ENCODE results near the gene WFDC1.
"Not testable (repeated sequence)": the region's sequence is repeated elsewhere in the genome, so short reads cannot be mapped to it uniquely, and the experiment has no call there.

Gene WFDC1

DNA sequence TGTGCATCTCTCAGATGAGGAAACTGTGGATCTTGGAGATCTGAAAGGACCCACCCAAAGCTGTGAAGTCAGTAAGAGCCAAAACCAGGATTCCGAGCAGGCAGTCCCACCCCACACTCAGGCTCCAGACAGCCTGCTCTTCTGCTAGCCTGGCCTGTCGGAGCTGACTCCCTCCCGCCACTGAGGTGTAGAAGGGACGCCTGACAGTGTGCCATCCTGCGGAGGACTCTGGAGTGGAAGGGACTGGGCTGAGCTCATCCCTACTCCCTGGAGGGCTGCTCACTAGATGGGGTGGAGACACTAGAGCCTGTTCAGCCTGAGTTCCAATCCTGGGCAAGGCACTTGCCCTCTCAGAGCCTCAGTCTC lies 36.0 kb downstream of the WFDC1 start:
- DNase-seq = no peak

- DNase-seq = no peak
These were observed 37.5 kb downstream of the WFDC1 start for GRCh38 chr16:84331998-84332780.

DNA sequence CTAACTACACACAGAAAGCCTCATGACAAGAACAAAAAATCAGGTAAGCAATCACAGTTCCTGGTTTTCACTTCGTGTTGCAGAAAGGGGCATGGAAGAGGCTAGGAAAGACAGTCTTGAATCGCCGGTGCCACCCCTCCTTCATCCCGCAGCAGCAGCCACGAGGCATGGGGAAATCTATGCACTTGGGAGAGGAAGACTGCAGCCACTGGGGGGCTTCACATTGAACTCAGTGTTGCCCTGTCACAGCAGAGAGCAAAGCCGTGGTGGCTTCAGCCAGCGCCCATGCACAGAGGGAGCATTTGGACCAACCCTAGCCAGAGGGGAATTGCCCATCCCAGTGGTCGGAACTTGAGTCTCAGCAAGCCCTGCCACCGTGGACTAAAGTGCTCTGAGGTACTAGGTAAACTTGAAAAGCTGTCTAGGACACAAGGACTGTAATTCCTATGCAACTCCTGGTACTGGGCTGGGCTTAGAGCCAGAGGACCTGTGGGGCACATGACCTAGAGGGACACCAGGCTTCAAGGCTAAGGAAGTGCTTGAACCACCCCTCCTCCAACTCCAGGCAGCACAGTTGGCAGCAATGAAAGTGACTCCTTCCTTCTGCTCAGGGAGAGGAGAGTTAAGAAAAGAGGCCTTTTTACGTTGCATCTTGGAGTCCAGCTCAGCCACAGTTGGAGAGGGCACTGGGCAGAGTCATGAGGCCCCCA lies 38.5 kb downstream of the WFDC1 start:
- no peak for DNase-seq

DNA sequence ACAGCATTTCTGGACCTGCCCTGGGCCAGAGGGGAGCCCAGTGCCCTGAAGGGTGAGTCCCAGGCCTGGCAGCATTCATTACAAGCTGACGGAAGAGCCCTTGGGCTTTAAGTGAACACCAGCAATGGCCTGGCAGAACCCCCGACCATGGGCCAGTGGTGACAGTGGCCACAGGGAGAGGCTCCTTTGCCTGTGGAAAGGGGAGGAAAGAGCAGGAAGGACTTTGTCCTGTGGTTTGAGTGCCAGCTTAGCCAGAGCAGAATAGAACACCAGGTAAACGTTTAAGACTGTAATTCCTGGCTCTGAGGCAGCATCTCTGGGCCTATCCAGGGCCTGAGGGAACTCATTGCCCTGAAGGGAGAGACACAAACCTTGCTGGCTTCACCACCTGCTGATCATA lies 39.4 kb downstream of the WFDC1 start:
- no peak for DNase-seq

DNA sequence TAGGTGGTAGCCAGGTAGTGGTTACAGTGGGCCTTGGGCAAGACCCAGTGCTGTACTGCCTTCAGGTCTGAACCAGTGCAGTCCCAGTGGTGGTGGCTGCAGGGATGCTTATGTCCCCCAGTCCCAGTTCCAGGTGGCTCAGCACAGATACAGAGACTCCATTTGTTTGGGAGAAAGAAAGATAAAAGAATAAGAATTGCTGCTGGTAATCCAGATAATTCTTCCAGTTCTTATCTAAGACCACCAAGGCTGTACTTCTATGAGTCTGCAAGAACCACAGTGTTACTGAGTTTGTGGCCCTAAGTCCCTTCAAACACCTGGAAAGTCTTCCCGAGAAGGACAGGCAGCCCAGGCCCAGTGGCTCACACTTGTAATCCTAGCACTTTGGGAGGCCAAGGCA lies 39.8 kb downstream of the WFDC1 start:
- no peak for DNase-seq

- not testable (repeated sequence) for DNase-seq
These were observed 42.6 kb downstream of the WFDC1 start for GRCh38 chr16:84337236-84337635.

GRCh38 chr16:84339311-84339710 lies 44.6 kb downstream of the WFDC1 start:
- DNase-seq = no peak

DNA sequence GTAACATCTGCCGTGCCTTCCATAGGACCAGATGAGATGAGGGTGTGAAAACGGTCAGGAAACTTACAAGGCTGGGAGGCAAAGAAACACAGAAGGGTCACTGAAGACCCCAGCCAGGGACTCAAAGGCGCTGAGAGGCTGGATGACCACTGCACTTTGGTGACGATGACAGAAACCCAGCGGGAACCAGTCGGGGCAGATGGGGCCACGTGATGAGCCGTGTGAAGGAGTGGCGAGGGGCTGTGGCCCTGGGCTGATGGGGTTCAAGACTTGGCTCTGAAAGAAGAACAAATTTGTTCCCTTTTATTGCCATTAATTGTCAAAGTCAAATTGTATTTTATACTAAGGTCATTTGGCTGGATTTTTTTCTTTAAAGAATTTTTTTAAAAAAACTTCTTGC lies 45.1 kb downstream of the WFDC1 start:
- no peak for DNase-seq

DNA sequence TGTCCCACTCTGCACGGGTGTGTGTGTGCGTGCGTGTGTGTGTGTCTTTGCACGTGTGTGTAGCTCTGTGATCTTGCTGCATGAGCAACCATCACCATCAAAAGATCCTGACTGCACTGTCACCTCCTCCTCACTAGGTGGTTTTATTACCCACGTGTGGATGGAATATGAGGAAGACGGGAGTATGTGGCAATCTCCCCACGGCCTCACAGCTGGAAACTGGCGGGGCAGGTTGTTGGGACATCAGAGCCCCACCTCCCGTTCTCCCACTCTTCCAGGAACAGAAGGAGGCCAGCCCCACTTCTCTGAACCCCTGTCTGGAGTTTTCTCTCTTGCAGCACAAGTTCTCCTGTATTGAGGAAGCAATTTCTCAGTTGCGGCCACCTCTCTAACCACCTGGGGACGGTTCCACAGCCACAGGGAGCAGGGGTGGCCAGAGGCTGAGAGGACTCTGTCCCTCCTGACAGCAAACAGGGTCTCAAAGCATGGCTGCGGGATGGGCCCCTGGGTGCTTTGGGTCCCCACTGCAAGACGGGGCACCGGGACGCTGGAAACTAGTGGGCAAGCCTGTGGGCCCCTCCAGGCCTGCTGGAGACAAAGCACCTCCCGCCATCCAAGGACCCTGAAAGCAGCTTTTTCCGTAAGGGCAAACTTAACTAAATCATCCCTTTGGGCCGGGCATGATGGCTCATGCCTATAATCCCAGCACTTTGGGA lies 45.8 kb downstream of the WFDC1 start:
- no peak for DNase-seq

GRCh38 chr16:84341528-84342295 lies 47.0 kb downstream of the WFDC1 start:
- no peak for DNase-seq

GRCh38 chr16:84343800-84344199 lies 49.1 kb downstream of the WFDC1 start:
- not testable (repeated sequence) for DNase-seq

DNA sequence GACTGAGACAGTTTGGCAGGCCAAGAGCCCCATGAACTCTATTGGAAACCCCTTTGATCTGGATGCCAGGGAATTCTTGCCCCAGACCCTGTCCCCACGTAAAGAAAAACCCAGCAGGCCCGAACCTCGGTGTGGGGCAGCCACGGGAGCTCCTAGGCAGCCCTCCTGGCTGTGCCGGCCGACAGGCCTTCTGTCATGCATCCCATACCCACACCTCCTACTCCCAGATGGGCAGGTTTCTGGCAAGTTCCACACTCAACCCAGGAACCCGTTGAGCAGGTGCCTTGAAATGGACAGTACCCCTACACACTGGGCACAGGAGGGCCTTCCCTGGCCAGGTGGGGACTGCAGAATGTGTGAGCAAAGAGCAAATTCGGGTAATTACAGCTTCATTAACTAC lies 50.1 kb downstream of the WFDC1 start:
- DNase-seq = no peak

GRCh38 chr16:84347161-84347560 lies 52.5 kb downstream of the WFDC1 start:
- DNase-seq = no peak

- no peak for DNase-seq
These were observed 53.8 kb downstream of the WFDC1 start for GRCh38 chr16:84348386-84348888.

DNA sequence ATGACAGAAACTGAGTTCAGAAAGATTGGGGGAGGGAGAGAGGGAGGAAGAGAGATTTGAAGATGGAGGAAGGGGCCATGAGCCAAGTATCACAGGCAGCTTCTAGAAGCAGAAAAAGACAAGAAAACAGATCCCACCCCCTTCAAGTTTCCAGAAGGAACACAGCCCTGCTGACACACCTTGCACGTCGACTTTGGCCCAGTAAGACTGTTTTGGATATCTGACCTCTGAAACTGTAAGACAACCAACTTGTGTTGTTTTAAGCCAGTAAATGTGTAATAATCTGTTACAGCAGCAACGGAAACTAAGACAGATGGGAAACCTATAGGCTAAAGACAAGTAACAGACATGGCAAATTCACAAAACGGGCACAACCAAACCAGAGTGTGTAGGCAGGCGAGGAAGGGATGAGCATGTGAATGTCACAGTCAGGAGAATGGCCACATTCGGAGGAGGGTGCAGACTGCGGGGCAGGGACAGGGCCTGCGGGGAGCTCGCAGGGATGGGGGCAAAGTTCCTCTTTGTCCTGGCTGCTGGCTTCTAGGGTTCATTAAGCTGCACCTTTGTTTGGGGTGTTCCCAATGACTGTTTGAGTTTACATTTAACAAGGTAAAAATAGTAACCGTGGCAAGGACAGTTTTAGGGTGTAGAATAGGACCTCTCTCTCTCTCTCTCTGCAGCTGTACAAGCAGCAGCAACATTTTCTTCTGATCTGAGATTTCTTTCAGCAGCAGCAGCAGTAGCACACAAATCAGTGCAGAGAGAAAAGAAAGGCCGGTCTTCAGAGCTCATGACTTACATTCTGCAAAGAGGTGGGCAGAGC lies 55.4 kb downstream of the WFDC1 start:
- DNase-seq = no peak

DNA sequence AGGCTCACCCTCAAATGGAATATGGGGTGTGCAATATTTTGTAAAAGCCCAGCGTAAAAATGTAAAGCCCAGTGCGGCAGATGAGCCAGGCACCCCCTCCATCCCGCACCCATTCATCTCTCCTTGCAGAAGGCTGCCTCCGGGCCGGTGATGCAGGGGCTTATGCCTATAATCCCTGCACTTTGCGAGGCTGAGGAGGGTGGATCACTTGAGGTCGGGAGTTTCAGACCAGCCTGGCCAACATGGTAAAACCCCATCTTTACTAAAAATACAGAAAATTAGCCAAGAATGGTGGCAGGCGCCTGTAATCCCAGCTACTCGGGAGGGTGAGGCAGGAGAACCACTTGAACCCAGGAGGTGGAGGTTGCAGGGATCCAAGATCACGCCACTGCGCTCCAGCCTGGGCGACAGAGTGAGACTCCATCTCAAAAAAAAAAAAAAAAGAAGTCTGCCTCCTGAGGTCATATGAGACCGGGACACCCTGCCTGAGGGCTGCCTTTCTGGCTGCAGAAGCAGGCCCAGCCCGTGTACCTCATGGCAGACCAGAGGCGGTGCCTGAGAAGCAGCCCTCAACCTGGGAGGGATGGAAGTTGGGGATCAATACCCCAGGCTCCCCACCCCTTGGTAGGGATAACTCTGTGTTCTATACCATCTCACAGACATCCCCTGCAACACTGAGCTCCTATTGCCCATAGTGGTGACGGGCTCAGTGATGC lies 56.2 kb downstream of the WFDC1 start:
- DNase-seq = no peak

DNA sequence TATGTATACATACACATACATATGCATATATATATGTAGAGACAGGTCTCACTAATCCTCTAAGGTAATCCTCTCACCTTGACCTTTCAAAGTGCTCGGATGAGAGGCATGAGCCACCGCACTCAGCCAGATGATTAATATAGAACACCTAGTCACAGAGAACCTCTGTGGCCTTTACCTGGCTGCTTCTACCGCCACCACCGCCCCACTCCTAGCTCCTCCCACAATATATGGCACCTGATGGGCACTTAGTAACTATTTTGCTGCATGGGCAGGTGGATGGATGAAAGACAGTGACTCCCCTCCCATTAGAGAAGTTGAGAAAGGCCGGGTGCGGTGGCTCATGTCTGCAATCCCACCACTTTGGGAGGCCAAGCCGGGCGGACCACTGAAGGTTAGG lies 57.0 kb downstream of the WFDC1 start:
- DNase-seq = no peak

DNA sequence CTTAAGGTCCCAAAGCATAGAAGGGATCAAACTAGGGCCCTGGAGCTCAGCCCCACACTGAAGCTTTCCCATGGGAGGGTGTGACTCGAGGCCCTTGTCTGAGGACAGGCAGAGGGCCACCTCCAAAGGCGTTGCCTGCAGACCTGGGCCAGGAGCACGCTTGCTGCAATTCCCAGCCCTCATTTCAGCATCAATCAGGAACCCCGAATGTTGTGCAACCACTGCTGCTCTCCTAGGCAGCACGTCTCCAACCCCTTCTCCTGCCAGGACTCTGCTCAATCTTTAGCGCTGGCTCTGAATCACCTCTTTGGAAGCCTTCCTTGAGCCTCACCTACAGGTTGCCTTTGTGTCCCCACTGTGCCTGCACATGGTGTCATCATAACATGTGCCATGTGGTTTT lies 59.6 kb downstream of the WFDC1 start:
- no peak for DNase-seq

- no peak for DNase-seq
These were observed 60.5 kb downstream of the WFDC1 start for GRCh38 chr16:84355149-84355548.

- no peak for DNase-seq
These were observed 61.5 kb downstream of the WFDC1 start for GRCh38 chr16:84356176-84356575.

DNA sequence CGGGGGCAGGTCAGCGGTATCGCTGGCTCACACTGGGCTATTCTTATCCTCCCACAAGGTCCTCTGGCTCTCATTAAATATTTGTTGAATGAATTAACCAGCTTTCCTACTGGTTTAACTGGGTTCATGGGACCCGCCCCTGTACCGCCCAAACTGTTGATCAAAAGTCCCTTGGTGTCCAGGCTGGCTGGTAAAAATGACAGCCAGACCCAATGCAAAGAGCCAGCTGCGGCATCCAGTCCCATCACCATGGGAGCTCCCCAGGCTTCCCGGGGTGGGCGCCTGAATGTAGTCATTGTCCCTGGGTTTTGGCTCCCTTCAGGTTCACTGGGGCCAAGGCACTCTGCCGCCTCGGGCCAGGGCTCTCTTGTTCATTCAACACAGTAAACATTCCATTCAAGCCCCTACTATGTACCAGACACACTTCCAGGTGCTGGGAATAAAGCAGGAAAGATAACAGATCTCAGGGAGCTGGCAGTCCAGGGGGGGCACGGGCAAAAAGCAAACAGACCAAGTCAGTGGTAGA lies 62.0 kb downstream of the WFDC1 start:
- no peak for DNase-seq
